ENCODE measurements around the gene KRT7.

KRT7 gene

DNA sequence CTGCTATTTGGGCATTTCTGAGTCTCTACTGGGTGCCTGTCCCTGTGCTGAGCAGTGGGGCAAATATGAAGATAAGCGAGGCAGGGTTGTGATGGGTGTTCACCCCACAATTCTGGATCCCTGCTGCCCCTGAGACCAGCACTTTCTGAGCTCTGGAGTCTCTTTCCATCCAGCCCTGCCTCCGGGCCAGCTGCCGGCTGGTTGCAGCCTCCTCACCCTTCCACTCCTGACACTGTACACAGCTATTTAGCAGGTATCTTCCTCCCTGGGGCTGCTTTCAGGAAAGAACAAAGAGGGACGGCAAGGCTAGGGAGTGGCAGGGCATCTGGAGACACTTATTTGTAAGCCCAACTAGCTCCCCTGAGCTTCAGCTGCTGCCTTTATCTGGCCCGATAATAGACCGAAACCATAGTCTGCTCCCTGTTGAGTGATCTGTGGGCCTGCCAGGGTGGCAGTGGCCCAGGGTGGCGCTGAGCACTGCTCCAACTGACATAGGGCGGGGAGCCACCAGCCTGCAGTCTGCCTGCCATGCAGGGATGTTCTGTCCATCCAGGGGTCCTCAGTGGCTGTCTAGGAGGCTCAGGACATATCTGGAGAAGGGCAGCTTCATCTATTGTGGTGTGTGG lies 33.6 kb upstream of the KRT7 start:
- no peak for DNase-seq (ENCODE audit: low read depth in 2 of 2)

DNA sequence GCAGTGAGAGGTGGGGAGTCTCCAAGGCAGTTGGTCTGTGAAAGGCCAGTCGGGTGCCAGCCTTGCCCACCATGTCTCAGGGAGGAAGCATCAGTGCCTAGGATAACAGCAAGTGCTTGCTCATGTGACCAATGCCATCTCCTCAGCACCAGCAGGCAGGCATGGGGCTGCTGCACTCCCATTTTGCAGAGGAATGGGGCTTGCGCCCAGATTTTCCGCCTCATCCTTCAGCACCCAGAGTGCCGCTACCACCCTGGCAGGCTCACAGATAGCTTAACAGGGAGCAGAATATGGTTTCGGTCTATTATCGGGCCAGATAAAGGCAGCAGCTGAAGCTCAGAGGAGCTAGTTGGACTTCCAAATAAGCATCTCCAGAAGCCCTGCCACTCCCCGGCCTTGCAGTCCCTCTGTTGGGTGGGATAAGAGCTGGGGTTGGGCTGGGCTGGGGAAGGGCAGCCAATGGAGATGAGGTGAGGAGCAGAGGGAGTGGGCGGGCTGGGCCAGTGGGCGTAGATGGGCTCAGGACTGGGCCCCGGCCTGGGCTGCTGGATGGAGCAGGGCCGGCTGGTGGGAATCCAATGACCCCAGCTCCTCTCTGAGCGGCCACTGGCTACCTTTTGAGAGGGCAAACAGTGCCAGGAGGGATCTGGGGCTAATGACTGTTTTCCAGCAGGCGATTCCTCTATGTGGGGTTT lies 32.8 kb upstream of the KRT7 start:
- DNase-seq (ENCODE audit: low read depth in 2 of 2), result no peak

DNA sequence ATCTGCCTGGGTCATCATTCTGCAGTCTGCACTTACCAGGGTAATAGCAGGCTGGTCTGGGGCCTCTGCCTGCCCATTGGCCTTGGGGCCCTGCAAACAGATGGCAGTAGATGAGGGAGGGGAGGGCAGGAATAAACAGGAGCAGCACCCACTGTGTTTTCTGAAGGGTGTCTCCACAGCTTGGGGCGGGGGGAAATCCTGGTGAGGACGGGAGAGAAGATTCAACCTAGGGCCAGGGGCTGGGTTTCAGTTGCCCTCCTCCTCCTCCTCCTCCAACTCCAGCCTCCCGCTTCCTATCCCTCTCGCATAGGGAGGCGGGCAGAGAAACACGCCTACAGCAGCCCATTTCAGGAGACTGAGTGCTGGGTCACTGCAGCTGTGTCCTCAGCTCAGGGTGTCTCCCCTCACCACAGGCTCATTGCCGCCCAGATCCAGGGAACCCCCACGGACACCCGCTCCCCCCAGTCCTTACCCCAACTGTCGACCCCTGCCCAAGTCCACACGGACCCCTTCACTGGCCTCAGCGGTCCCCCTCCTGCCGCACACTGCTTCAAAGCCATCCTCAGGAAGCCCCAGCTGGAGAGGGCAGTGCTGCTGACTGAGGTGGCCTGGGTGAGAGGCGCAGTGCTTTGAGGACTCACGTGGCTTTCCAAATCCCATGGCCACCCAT lies 32.1 kb upstream of the KRT7 start:
- no peak for DNase-seq (ENCODE audit: low read depth in 2 of 2)

DNA sequence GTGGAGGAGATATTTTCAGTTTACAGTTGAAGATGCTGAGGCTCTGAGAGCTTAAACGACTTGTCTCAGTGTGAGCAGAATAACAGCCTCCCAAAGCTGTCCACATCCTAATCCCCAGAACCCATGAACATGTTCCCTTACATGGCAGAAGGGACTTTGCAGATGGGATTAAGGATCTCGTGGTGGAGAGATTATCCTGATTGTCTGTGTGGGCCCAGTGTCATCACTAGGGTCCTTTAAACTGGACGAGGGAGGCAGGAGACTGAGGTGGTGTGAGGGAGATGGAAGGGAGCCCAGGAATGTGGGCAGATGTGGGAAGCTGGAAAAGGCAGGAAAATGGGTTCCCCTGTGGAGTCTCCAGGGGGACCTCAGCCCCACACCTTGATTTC lies 31.6 kb upstream of the KRT7 start:
- no peak for DNase-seq (ENCODE audit: low read depth in 2 of 2)

DNA sequence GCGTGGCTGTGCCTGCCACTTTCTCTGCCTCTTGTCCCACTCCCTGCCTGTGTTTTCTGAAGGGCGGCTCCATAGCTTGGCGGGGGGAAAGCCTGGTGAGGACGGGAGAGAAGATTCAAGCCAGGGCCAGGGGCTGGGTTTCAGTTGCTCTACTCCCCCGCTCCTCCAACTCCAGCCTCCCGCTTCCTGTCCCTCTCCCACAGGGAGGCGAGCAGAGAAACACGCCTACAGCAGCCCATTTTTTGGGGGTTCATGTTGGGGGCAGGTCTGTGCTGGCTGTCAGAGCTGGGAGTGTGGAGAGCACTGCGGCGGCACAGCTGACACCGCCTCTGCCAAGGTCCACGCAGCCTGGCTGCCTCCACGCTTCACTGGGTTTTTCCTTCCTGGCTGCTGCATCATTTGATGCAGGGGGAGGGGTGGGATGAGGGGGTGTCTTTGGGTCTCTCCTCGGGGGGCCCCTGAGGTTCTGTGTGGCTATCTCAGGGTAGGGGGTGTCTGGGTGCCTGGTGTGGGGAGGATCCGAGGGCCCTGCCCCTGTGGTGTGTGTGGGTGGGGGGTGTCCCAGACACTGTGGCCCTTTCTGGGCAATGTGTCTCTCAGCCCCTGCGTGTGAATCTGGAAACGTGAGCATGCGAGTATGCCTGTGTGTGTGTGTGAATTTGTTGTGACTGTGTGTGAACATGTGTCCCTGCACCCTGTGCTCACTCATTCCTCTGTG lies 30.5 kb upstream of the KRT7 start:
- no peak for DNase-seq (ENCODE audit: low read depth in 2 of 2)

DNA sequence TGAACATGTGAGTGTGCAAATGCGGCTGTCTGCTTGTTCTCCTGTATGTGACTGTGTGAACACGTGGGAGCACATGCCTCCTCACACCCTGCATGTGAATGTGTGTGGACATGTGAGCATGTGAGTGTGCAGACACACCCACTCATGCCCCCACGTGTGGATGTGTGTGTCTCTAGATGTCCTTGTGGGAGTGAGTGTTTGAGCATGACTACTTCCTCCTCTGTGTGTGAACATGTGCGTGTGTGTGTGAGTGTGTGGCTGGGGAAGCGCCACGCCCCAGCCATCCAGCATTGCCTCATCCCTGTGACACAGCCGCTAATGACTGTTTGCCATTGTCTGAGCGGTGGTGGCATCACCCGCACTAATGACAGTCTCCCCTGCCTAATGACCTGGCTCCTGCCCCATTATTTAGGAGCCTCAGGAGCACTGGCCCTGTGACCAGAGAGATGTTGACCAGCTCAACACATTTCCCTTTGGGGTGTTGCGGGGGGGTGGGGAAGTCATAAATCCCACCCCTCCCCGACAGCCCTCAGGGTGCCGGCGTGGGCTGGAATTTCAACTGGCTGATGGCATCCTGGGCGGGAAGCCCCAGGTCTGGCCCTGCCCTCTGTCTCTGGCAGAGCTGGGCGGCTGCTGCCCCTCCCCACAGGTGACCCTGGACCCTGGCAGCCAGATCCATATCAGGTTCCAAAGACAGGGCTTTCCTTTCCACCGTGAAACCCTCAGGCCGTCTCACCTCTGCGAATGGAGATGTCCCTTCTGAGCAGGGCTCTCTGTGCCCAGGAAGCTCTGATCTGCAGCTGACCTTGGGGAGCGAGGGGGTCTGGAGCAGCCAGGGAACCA lies 29.7 kb upstream of the KRT7 start:
- no peak for DNase-seq (ENCODE audit: low read depth in 2 of 2)

DNA sequence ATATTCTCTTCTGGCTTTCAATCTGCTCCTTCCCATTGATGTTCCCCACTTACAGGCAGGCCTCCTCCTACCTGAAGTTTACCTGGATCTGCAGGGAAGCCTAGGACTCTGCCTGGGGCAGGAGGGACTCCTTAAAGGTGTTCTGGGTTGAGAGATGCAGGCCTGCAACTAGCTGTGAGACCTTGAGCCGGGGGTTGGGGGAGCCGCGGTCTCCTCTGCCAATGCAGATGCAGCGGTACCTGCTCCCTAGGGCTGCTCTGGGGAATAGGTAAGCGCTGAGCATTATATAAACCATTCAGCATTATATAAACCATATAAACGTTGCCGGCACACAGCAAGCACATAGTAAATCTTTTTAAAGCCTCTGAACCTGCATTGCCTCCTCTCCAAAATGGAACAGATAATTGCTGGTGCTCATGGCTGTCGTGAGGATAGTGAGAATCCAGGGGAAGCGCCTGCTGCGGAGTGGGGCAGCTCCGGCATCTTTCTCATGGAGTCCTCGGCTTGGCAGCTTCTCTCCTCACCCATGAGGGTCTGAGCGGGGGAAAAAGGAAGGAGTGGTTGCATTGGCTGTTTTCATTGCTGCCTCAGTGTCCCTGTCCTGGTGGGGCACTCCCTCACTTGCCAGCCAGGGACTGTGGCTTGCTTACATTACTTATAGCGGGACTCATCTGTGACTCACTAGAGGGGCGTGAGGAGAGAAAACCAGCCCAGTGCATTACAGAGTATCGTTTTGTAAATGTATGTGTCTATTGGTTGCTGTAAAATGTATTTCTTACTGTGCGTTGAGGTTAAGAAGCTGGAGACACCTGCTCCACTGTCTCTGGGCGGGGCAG lies 28.7 kb upstream of the KRT7 start:
- DNase-seq (ENCODE audit: low read depth in 2 of 2), result no peak

DNA sequence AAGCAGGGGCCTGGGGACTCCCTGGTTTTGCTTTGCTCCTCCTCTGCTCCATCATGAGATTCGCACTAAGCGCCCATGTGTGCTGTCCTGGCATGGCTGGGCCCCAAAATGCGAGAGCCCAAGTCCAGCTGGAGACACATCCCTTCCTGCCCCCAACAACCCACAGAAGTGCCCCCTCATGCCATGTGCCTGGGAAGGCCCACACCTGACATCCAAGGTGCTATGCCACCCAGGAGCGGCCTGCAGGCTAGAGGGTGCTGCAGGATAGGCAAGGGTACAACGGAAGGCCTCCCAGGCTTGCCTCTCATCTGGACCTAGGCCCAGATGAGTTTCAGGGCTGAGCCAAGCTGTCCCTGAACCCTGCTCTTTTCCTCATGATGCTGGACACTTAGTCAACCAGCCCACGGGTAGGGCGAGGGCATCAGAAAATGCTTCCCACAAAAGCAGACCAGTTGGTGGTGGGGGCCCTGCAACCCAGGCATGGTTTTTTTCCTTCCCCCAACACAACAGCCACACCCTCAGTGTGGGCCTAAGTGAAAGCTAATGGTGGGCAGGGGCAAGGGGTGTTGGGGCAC lies 28.0 kb upstream of the KRT7 start:
- DNase-seq (ENCODE audit: low read depth in 2 of 2), result no peak

DNA sequence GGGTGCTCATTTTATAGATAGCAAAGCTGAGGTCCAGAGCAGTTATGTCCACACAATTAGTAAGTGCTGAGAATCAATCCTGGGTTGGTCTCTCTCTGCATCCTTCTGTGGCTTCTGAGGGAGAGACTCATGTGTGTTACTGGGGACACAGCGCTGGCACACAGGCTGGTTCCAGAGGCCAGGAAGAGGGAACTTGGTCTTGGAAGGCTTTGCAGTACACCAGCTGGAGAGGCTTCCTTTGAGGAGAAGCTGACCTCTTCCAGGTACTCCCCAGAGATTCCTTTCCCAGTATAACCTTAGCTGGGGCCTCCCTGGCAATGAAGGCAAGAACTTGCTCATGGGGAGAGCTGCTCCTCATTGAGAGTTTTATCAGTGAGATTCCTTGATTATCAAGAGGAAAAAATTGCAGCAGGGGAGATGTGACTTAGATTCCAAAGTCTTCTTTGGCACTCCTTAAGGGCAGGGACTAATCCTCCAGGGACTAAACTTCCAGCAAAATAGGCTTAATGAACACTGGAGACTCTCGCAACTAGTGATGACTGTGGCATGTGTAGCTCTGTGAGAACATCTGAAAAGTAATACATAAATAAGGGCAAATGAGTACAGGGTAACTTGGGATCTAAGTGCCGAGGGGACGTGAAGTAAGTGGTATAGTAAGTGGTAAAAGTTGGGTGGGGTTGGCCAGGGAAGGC lies 27.3 kb upstream of the KRT7 start:
- DNase-seq (ENCODE audit: low read depth in 2 of 2), result no peak

DNA sequence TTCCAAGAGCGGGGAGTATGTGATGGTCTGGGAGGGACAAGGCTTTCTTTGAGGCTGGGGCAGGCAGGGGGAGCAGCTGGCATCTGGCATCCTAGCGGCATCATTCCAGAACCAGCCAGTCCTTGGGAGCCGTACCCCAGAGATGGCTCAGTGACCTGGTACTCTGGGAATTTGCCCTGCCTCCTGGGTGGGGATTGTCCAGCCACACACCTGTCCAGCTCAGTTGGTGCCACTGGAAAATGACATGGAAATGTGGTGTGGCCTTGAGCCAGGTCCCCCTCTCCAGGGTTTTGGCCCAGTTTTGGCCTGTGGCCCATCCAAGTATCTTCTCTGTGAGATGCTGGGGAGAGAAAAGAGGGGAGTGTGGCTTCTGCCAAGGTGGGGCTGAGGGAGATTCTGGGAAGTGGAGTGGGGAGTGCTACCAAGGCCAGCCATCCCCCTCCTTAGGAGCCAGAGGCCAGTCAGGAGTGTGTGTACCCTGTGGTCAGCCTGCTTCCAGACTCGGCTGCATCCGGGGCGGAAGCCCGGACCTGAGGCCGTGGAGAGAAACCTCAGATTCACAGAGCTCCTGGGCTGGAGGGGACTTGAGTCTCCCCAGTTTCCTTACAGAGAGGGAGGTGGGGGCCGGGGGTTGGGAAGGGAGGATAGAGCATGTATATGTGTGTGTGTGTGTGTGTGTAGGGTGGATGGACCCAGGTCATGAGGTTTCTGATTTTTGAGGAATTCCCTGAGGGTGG lies 26.6 kb upstream of the KRT7 start:
- DNase-seq (ENCODE audit: low read depth in 2 of 2), result no peak

DNA sequence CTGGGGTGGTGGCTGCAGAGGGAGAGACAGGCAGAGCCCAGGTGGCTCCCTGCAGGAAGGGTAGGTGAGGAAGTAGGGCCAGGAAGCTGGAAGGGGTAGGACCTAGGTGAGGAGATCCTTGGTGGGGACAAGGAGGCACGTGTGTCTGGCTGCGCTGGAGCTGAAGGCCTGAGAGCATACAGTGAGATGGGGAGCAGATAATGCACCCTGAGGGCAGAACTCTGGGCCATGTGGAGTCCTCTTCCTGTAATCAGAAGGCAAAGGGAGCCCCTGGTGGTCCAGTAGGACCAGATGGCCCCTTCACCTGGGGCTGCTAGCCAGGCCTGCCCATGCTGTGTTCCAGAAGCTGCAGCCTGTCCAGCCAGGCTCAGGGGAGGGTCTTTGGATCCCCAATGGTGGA lies 25.9 kb upstream of the KRT7 start:
- no peak for DNase-seq (ENCODE audit: low read depth in 2 of 2)

DNA sequence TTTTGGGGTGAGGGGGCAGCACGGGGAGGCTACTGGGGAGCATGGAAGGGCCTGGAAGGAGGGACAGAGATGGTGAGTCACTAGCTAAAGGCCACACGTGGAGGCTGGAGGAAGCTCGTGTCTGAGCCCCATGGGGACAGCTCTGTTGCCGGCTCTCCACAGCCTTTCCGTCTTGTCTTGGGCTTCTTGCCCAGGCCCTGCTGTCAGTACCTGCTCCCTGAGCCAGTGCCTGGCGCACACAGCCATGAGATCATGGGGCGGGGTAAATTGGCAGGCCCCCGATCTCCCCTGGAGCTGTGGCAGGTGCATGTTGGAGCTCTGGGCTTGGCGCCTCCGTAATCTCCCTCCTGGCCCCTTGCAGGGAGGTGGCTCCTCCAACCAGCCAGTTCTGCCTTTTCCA lies 25.1 kb upstream of the KRT7 start:
- no peak for DNase-seq (ENCODE audit: low read depth in 2 of 2)

DNA sequence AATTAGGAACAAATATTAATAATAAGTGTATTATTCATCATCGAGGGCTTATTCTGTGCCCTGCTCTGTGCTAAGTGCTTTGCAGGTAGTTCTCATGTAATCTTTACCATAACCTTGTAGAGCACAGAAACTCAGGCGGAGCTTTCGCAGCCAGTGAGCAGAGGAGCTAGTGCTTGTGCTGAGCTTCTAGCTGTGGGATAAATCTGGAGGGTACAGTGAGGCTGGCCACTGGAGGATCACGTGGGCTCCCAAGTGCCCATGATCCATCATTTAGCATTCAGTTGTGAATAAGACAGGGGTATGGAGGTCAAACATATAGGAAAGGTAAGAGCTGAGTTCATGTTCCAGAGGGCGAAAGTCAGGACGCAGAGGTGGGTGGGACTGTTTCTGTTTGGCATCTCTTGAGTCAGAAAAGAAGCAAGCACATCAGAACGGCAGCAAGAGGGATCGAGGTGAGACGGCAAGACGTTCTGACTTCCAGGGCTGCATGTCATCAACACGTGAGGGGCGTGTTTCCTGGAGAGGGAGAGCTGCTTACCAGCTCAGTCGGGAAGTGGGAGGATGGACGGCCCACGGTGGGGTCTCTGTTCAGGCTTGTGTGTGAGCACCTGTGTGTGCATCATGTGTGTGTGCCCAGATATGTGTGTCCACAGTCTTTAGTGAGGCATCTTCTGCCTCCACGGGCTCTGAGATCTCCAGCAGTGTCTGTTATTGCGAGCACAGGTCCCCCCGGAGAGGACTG lies 24.4 kb upstream of the KRT7 start:
- DNase-seq (ENCODE audit: low read depth in 2 of 2), result no peak

DNA sequence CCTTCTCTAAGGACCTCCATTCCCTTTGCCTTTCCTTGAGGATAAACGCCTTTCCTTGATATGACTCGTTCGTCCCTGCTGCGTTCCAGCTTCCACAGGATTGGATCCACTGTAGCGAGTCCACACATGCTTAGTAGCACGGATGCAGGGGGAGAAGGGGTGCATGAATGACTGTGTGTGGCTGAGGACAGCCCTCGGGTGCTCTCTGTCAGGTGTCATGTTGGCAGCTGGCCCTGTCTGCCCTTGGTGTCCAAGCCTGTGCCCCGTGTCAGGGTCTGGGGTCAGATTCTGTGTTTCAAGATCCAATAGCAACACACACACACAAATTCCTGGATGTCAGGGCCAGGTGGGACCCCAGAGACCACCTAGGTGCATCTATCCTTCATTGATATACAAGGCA lies 23.7 kb upstream of the KRT7 start:
- no peak for DNase-seq (ENCODE audit: low read depth in 2 of 2)

DNA sequence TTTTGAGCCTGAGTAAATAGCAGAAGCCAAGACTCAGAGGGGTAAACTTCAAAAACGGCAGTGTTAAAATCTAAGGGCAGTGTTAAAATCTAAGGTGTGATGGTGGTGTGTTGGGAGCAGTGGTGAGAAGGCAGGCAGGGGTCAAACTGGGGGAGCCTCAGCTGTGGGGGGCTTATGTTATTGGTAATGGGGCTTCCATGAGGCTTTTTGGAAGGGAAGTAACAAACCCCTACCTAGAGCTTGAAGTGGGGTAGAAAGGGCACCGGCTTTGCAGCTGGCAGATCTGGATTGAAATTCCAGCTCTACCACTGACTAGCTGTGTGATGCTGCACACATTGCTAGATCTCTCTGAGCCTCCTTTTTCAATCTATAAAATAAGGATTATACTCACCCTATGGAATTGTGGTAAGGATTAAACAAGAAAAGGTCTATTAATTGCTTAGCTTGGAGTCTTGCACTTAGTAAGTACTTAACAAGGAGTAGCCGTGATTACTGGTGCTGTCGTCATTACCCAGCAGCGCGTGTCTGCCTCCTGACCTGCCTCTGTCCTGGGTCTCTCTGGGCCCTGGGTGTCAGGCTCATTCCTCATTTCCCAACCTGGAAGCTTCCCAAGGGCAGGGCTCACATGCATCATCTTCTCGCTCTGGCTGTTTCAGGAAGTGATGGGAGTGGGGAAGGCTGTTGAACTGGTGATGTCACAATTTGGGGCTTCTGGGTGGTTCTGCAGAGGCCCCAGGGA lies 22.7 kb upstream of the KRT7 start:
- DNase-seq (ENCODE audit: low read depth in 2 of 2), result no peak

DNA sequence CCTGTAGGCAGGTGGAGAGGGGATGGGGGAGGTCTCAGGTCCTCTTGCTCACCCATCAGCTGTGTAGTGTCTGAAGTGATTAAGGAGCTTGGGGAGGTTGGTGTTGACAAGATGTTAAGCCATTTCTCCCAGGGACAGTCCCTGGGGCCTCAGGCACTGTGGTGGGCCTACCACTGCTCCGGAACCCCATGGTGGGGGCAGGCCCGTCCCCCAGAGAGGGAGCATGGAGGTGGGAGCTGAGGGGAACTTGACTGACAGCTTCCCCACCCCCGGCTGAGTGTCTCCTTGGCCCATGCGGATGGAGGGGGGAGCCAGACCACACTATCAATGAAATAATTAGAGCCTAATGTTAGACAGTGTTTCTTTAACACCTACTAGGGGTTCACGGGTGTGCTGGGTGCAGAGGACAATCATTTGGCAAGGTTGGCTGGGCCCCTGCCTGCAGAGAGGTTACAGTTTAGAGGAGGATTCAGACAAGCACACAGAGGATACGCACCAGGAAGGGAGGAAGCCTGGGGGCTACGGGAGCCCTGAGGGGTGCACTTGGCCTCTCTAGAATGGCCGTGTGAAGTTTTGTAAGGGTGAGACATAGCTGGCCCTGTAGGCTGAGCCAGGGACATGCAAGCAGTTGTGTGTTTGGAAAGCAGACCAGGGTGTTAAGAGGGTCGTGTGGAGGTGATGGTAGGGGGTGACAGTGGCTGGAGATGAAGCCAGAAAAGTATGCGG lies 22.0 kb upstream of the KRT7 start:
- no peak for DNase-seq (ENCODE audit: low read depth in 2 of 2)

All from stimulated activated CD8-positive, alpha-beta memory T cell treated with anti-CD3 and anti-CD28 coated beads, Interleukin-15, amount 100 ng/mL, for 4 hours (primary cell).